GM12872 (cell line): ENCODE measurements around the gene TMEM59L.

Source experiments
- CTCF ChIP-seq: IDR thresholded peaks from 3 replicates; pipeline ENCODE4 v1.5.1; 2011; ENCODE audit warnings: low read depth, mild to moderate bottlenecking, low read length, moderate library complexity; ENCODE audit not compliant: insufficient read depth

Gene TMEM59L

GRCh38 chr19:18668744-18669523 is 56.3 kb downstream of the TMEM59L start:
- no peak for TF ChIP-seq CTCF

- TF ChIP-seq CTCF, result no peak
These were observed 56.8 kb downstream of the TMEM59L start for GRCh38 chr19:18669524-18669817.

GRCh38 chr19:18669883-18670282 is 57.2 kb downstream of the TMEM59L start:
- no peak for TF ChIP-seq CTCF

DNA sequence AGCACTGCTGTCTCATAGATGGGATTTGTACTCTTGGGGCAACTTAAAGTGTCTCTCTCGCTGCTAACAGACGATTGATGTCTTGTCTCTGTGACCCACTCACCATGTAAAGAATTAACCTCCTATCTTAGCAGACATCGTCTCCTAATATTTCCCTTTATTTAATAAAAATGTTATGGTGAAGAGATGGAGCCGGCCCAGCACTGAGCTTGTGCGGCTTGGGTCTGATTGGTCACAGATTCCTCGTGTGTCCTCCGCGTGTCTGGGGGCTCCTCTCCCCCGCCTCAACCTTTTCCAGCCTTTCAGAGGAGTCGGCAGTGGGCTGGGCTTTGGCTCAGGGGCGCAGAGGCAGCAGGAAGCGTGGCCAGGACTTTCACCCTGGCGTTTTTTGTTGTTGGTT is 57.6 kb downstream of the TMEM59L start:
- no peak for TF ChIP-seq CTCF
